ENCODE data around the gene BNC2. TPM values are rescaled to one million over a fixed set of nuclear protein-coding genes. Genes with fewer than 3 reads are reported as not detected.

Gene BNC2
- total and polyA plus RNA-seq, 2 of the 13 experiments (the other 11 are each of a cell fraction or from before 2014, with no cell fraction given), result not detected

- ChIA-PET CTCF (ENCODE audit: low intra/inter-chr PET ratio, low total read pairs) (no interaction called here), POLR2A (no interaction called here)
- no peaks in the 10 kb centered on the region for H3K27me3 ChIP-seq (ENCODE audit: control insufficient read depth in 1 of 2, insufficient read depth in 2 of 2, low read length in 2 of 2)
- FAIRE-seq (no peak), ATAC-seq (no peak), DNase-seq (ENCODE audit: low spot score) (no peak)
- H3K4me3 ChIP-seq (replicated peaks in 1 of 3; ENCODE audit: insufficient read depth in 1 of 3, low read depth in 2 of 3, low read length in 3 of 3), result no peak overlapping the region
- no TSS peak for BruUV-seq (replicated peaks)
- H4K20me1 ChIP-seq (ENCODE audit: insufficient read depth, low read length), result no peaks in the 10 kb centered on the region
- H3K36me3 ChIP-seq (replicated peaks in 1 of 2; ENCODE audit: control insufficient read depth in 1 of 2, insufficient read depth in 2 of 2, low read length in 2 of 2), result no peaks in the 10 kb centered on the region
- TF ChIP-seq RERE (CRISPR knock-in tag; IDR thresholded peaks at IDR 0.05; ENCODE audit: low read depth) (no peak), ATF7-NPFF (CRISPR knock-in tag; IDR thresholded peaks at IDR 0.05; ENCODE audit: low read depth) (no peak), BATF2 (CRISPR knock-in tag; IDR thresholded peaks at IDR 0.05) (no peak), ZNF770 (CRISPR knock-in tag; IDR thresholded peaks at IDR 0.05) (no peak), ZKSCAN5 (CRISPR knock-in tag; IDR thresholded peaks at IDR 0.05) (no peak), POGK (CRISPR knock-in tag; conservative IDR thresholded peaks at IDR 0.05) (no peak)
- in situ Hi-C loops (cut with HindIII; ENCODE audit: extremely low pct_ligation_motif_present, low pct_unique_long_range_greater_than_20kb), result no loop called here
- no peak overlapping the region for H2AFZ ChIP-seq (ENCODE audit: low read length)
- WGBS (ENCODE audit: low lambda C conversion rate), result 0% methylated on average over 2 of the region's 2 CpGs
- intact Hi-C loops (cut with micrococcal nuclease; ENCODE audit: unreplicated experiment), result no loop called here
- no peaks in the 10 kb centered on the region for H3K79me2 ChIP-seq (ENCODE audit: insufficient read depth, low read length)
- H3K9me3 ChIP-seq (ENCODE audit: low read length), result no peaks in the 10 kb centered on the region
- H3K27ac ChIP-seq (ENCODE audit: extremely low read length, insufficient read depth, low read length), result no peak overlapping the region
- H3K4me2 ChIP-seq (ENCODE audit: low read depth, low read length), result no peak overlapping the region
- no peaks in the 10 kb centered on the region for H3K4me1 ChIP-seq (ENCODE audit: insufficient read depth, low read length)
- H3K9ac ChIP-seq (ENCODE audit: insufficient read depth, low read depth, low read length), result no peak overlapping the region
These were observed 443.8 kb downstream of the BNC2 start for GRCh38 chr9:16426716-16427115.
